Stimulated activated memory B cell treated with anti-CD40 and anti-IgM and Interleukin-4, amounts not matched to agents 10 μg/mL and 1 μg/mL and 100 μg/mL, for 72 hours (primary cell): ENCODE measurements around the gene MATR3.
A peak's percentile ranks its signal among the peaks of the same experiment; 100 is the strongest.
"Not testable (repeated sequence)": the region's sequence is repeated elsewhere in the genome, so short reads cannot be mapped to it uniquely, and the experiment has no call there.

ENCODE experiments used
- ATAC-seq: fragments of 150-1000 bp; cut with Tn5 transposase; 2 replicates; pipeline ENCODE4 v1.10.0; 2021
- H3K27ac Mint-ChIP-seq: one replicate; pipeline ENCODE4 v1.8.0; 2022; ENCODE audit warnings: mild to moderate bottlenecking, mixed read lengths
- H3K27me3 Mint-ChIP-seq: one replicate; pipeline ENCODE4 v1.8.0; 2022; ENCODE audit warnings: mixed read lengths
- H3K36me3 Mint-ChIP-seq: one replicate; pipeline ENCODE4 v1.8.0; 2022; ENCODE audit warnings: mixed read lengths
- H3K4me1 Mint-ChIP-seq: one replicate; pipeline ENCODE4 v1.8.0; 2022; ENCODE audit warnings: mixed read lengths
- H3K4me3 Mint-ChIP-seq: one replicate; pipeline ENCODE4 v1.8.0; 2022; ENCODE audit warnings: mild to moderate bottlenecking, moderate library complexity, mixed read lengths
- H3K9me3 Mint-ChIP-seq: one replicate; pipeline ENCODE4 v1.8.0; 2022; ENCODE audit warnings: mixed read lengths

Gene MATR3

GRCh38 chr5:139266236-139266635, 27.3 kb upstream of the MATR3 start:
- ATAC-seq, result no peak
- no peak overlapping the region for H3K27ac Mint-ChIP-seq
- H3K4me3 Mint-ChIP-seq, result no peak overlapping the region
- no peaks in the 10 kb centered on the region for H3K36me3 Mint-ChIP-seq
- H3K9me3 Mint-ChIP-seq, result no peaks in the 10 kb centered on the region
- peaks cover 10% of the 10 kb centered on the region for H3K4me1 Mint-ChIP-seq
- H3K27me3 Mint-ChIP-seq, result no peaks in the 10 kb centered on the region

DNA sequence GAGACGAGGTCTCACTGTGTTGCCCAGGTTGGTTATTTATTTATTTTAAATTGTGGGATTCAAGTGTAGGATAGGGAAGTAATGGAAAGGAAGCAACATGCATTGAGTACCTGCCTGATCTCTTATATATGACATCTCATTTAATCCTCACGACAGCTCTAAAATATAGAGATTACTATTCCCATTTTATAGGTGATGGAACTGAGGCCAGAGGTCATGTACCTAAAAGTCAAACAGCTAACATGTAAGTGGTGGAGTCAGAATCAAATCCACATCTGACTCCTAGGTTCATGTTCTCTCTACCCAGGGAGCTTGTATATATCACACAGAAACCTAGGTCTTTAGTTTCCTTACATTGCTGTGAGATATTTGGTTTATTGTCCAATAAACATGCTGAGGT, 26.1 kb upstream of the MATR3 start:
- peaks cover 12% of the 10 kb centered on the region for H3K4me1 Mint-ChIP-seq
- ATAC-seq, result no peak
- H3K27me3 Mint-ChIP-seq, result no peaks in the 10 kb centered on the region
- no peaks in the 10 kb centered on the region for H3K36me3 Mint-ChIP-seq
- no peaks in the 10 kb centered on the region for H3K9me3 Mint-ChIP-seq
- no peak overlapping the region for H3K4me3 Mint-ChIP-seq
- peak overlapping the region; percentile 66 for H3K27ac Mint-ChIP-seq

- ATAC-seq, result no peak
- Mint-ChIP-seq H3K4me1 (peaks cover 23% of the 10 kb centered on the region), H3K27ac (peak overlapping the region; percentile 66), H3K9me3 (no peaks in the 10 kb centered on the region), H3K27me3 (no peaks in the 10 kb centered on the region), H3K36me3 (no peaks in the 10 kb centered on the region), H3K4me3 (peak overlapping the region; percentile 6)
These were observed 25.0 kb upstream of the MATR3 start for GRCh38 chr5:139268364-139269202.

DNA sequence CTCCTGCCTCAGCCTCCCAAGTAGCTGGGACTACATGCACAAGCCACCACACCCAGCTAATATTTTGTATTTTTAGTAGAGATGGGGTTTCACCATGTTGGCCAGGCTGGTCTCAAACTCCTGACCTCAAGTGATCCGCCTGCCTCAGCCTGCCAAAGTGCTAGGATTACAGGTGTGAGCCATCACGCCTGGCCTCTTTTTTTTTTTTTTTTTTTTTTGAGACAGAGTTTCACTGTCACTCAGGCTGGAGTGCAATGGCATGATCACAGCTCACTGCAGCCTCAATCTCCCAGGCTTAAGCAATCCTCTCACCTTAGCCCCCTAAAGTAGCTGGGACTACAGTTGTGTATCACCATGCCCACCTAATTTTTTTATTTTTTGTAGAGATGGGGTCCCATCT, 22.8 kb upstream of the MATR3 start:
- not testable (repeated sequence) for ATAC-seq, H3K27ac Mint-ChIP-seq, H3K4me3 Mint-ChIP-seq, H3K27me3 Mint-ChIP-seq, H3K36me3 Mint-ChIP-seq, H3K9me3 Mint-ChIP-seq
- H3K4me1 Mint-ChIP-seq, result peaks cover 38% of the 10 kb centered on the region

- Mint-ChIP-seq H3K4me3 (no peak overlapping the region), H3K27ac (no peak overlapping the region), H3K27me3 (no peaks in the 10 kb centered on the region), H3K9me3 (no peaks in the 10 kb centered on the region), H3K4me1 (peaks cover 45% of the 10 kb centered on the region), H3K36me3 (peaks cover 14% of the 10 kb centered on the region)
- ATAC-seq, result no peak
These were observed 22.1 kb upstream of the MATR3 start for GRCh38 chr5:139271201-139272027.

DNA sequence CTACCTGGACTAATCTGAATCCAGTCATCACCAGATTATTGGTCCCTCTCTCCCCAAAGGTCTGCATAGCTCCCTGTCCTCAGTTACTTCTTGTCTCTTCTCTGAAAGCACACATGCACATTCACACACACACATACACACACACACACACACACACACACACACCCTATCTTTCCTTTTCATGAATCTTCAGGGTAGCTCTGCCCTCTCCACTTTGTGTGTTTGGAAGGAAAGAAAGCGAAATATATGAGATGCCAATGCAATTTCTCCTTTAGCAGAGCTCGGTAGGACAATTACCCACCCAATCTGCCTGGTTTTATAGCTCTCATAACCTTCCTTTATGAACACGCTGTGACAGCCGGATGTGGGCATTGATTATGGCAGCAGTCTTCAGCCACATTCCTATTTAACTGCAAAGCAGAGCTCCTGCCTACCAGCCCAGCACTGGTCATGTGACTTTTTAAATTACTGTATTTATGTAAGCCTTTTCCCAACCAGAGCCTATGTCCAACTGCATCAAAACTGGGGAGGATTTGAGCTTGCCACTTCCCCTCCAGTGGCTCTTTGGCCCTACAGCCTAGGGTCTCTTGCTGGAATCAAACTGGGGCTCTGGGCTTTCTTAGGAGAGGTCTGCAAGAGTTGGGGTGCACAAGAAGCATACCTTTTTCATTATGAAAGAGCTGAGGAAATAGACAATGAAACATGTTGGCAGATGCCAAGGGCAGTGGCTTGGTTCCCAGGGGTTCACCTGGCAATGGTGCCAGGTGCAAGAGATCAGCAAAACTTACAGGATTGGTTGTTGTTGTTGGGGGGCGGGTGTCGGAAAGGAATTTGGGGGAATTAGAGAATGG, 20.8 kb upstream of the MATR3 start:
- Mint-ChIP-seq H3K4me1 (peaks cover 53% of the 10 kb centered on the region), H3K36me3 (peaks cover 23% of the 10 kb centered on the region), H3K9me3 (no peaks in the 10 kb centered on the region), H3K27me3 (no peaks in the 10 kb centered on the region), H3K27ac (peak overlapping the region; percentile 90), H3K4me3 (peak overlapping the region; percentile 94)
- ATAC-seq, result no peak

DNA sequence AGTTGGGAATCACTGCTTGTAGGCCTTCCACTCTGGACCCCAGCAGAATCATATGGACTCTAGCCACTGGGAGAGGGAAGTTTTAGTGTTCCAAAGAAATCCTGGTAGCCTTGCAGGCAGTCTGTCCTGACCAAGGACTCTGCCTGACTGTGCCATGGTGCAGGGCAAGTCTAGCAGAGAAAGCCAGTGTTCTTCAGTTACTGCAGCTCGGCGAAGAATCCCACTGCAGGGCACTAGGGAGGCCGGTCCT, 20.3 kb upstream of the MATR3 start:
- peak overlapping the region; percentile 94 for H3K4me3 Mint-ChIP-seq
- H3K27ac Mint-ChIP-seq, result peak overlapping the region; percentile 90
- peaks cover 50% of the 10 kb centered on the region for H3K4me1 Mint-ChIP-seq
- H3K36me3 Mint-ChIP-seq, result peaks cover 26% of the 10 kb centered on the region
- H3K27me3 Mint-ChIP-seq, result no peaks in the 10 kb centered on the region
- no peaks in the 10 kb centered on the region for H3K9me3 Mint-ChIP-seq
- ATAC-seq, result peak; percentile 39

GRCh38 chr5:139273572-139274289, 19.8 kb upstream of the MATR3 start:
- peaks cover 46% of the 10 kb centered on the region for H3K4me1 Mint-ChIP-seq
- H3K27ac Mint-ChIP-seq, result peak overlapping the region; percentile 90
- H3K4me3 Mint-ChIP-seq, result peak overlapping the region; percentile 94
- H3K36me3 Mint-ChIP-seq, result peaks cover 26% of the 10 kb centered on the region
- ATAC-seq, result peak; percentile 99
- H3K9me3 Mint-ChIP-seq, result no peaks in the 10 kb centered on the region
- H3K27me3 Mint-ChIP-seq, result no peaks in the 10 kb centered on the region

GRCh38 chr5:139275536-139275935, 18.0 kb upstream of the MATR3 start:
- peak overlapping the region; percentile 90 for H3K27ac Mint-ChIP-seq
- H3K4me3 Mint-ChIP-seq, result peak overlapping the region; percentile 94
- H3K4me1 Mint-ChIP-seq, result peaks cover 50% of the 10 kb centered on the region
- H3K9me3 Mint-ChIP-seq, result no peaks in the 10 kb centered on the region
- ATAC-seq, result no peak
- peaks cover 31% of the 10 kb centered on the region for H3K36me3 Mint-ChIP-seq
- no peaks in the 10 kb centered on the region for H3K27me3 Mint-ChIP-seq

DNA sequence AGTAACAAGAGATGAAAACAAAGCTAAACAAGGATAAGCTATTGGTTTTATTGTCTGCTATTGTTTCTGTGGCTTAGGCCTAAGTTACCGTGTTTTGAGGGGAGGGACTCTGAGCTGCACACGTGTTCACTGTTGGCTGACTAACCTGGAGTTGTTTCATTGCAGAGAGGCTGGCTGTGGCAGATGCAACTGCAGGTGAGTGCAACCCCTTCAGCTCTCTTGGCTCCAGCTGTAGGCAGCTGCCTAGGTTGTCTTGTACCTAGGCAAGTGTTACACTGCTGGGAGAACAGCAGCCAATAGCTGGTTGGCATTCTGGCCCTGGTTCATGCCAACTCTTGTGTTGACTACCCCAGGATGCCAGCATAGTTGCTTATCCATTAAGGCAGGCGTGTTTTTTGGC, 17.6 kb upstream of the MATR3 start:
- H3K4me3 Mint-ChIP-seq, result peak overlapping the region; percentile 94
- peaks cover 32% of the 10 kb centered on the region for H3K36me3 Mint-ChIP-seq
- H3K27me3 Mint-ChIP-seq, result no peaks in the 10 kb centered on the region
- no peak for ATAC-seq
- H3K4me1 Mint-ChIP-seq, result peaks cover 52% of the 10 kb centered on the region
- H3K9me3 Mint-ChIP-seq, result no peaks in the 10 kb centered on the region
- H3K27ac Mint-ChIP-seq, result peak overlapping the region; percentile 90

DNA sequence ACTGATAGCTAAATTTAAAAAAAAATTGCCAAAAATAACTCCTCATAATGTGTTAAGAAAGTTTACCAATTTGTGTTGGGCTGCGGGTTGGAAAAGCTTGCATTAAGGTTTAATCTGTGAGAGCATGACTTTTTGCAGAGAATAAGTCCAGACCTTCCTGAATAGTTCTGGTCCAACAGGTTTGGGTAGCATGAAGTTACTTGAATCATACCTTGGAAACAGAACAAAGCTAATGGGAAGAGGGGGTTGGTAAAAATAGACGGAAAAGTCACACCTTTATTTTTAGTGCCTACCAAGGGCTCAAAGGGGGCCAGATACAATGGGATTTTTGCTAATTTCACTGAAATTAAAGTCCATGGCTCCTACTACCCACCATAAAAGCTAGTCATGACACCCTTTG, 17.1 kb upstream of the MATR3 start:
- H3K36me3 Mint-ChIP-seq, result peaks cover 32% of the 10 kb centered on the region
- ATAC-seq, result no peak
- H3K4me1 Mint-ChIP-seq, result peaks cover 52% of the 10 kb centered on the region
- no peaks in the 10 kb centered on the region for H3K27me3 Mint-ChIP-seq
- no peaks in the 10 kb centered on the region for H3K9me3 Mint-ChIP-seq
- peak overlapping the region; percentile 94 for H3K4me3 Mint-ChIP-seq
- peak overlapping the region; percentile 90 for H3K27ac Mint-ChIP-seq

DNA sequence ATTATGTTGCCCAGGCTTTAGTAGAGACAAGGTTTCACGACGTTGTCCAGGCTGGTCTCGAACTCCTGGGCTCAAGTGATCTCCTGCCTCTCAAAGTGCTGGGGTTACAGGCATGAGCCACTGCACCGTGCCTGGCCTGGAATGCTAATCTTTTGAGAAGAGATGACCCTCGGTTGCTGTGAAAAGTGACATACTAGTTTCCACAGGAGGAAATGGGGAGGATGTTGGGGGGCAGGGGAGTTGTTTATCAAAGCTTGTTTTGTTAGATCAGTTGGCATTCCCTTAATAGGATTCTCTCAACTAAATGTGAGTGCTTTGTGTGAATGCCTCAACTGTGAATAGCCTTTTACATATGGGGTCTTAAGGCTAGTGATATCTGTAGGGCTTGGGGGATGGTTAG, 16.4 kb upstream of the MATR3 start:
- H3K36me3 Mint-ChIP-seq, result peaks cover 32% of the 10 kb centered on the region
- ATAC-seq, result no peak
- H3K4me3 Mint-ChIP-seq, result peak overlapping the region; percentile 55
- peaks cover 52% of the 10 kb centered on the region for H3K4me1 Mint-ChIP-seq
- no peaks in the 10 kb centered on the region for H3K9me3 Mint-ChIP-seq
- no peaks in the 10 kb centered on the region for H3K27me3 Mint-ChIP-seq
- peak overlapping the region; percentile 71 for H3K27ac Mint-ChIP-seq

- H3K27ac Mint-ChIP-seq, result no peak overlapping the region
- peaks cover 38% of the 10 kb centered on the region for H3K4me1 Mint-ChIP-seq
- peaks cover 44% of the 10 kb centered on the region for H3K36me3 Mint-ChIP-seq
- no peaks in the 10 kb centered on the region for H3K27me3 Mint-ChIP-seq
- no peak for ATAC-seq
- no peak overlapping the region for H3K4me3 Mint-ChIP-seq
- no peaks in the 10 kb centered on the region for H3K9me3 Mint-ChIP-seq
These were observed 14.8 kb upstream of the MATR3 start for GRCh38 chr5:139278540-139279274.

GRCh38 chr5:139282197-139282557, 11.4 kb upstream of the MATR3 start:
- Mint-ChIP-seq H3K36me3 (peaks cover 47% of the 10 kb centered on the region), H3K4me3 (no peak overlapping the region), H3K4me1 (peaks cover 13% of the 10 kb centered on the region), H3K9me3 (no peaks in the 10 kb centered on the region), H3K27ac (no peak overlapping the region), H3K27me3 (no peaks in the 10 kb centered on the region)
- no peak for ATAC-seq
